Endothelial cell (in vitro differentiated cells): ENCODE data around the gene COL4A6. TPM values are rescaled to one million over a fixed set of nuclear protein-coding genes. Genes with fewer than 3 reads are reported as not detected.
A peak's percentile ranks its signal among the peaks of the same experiment; 100 is the strongest.

Source experiments
- DNase-seq: peaks from one replicate; pipeline ENCODE4 v3.0.0; 2021; ENCODE audit warnings: low spot score
- H3K27ac Mint-ChIP-seq: one replicate; pipeline ENCODE4 v1.8.0; 2021; ENCODE audit warnings: mixed read lengths, inconsistent platforms; ENCODE audit not compliant: unreplicated experiment
- H3K27me3 Mint-ChIP-seq: one replicate; pipeline ENCODE4 v1.8.0; 2021; ENCODE audit warnings: mild to moderate bottlenecking, moderate library complexity, mixed read lengths, inconsistent platforms; ENCODE audit not compliant: unreplicated experiment
- H3K36me3 Mint-ChIP-seq: one replicate; pipeline ENCODE4 v1.8.0; 2021; ENCODE audit warnings: mild to moderate bottlenecking, low read depth, mixed read lengths, inconsistent platforms; ENCODE audit not compliant: unreplicated experiment
- H3K4me1 Mint-ChIP-seq: one replicate; pipeline ENCODE4 v1.8.0; 2021; ENCODE audit warnings: mild to moderate bottlenecking, mixed read lengths, inconsistent platforms; ENCODE audit not compliant: unreplicated experiment
- H3K4me3 Mint-ChIP-seq: one replicate; pipeline ENCODE4 v1.8.0; 2021; ENCODE audit warnings: mild to moderate bottlenecking, mixed read lengths, inconsistent platforms; ENCODE audit not compliant: unreplicated experiment
- H3K9me3 Mint-ChIP-seq: one replicate; pipeline ENCODE4 v1.8.0; 2021; ENCODE audit warnings: mixed read lengths, inconsistent platforms; ENCODE audit not compliant: unreplicated experiment
- total RNA-seq: library from RNA; stranded (reverse); fragmentation: NEBNext Ultra II Directional; extraction: Animal tissue kit (Norgen Biotek cat#: 25700); gene quantifications from one replicate; pipeline ENCODE4 v1.2.1, GENCODE V29; 2021; ENCODE audit not compliant: unreplicated experiment
- TF ChIP-seq, protein P1 (sequence below): fragments of 200-600 bp; sonication (generic); IDR thresholded peaks from one replicate; pipeline ENCODE4 v1.5.0; 2021; ENCODE audit warnings: antibody characterized with exemption; ENCODE audit not compliant: unreplicated experiment

The COL4A6 gene
- total RNA-seq, 1 donor from 2014 or later, result 10.5 TPM

DNA sequence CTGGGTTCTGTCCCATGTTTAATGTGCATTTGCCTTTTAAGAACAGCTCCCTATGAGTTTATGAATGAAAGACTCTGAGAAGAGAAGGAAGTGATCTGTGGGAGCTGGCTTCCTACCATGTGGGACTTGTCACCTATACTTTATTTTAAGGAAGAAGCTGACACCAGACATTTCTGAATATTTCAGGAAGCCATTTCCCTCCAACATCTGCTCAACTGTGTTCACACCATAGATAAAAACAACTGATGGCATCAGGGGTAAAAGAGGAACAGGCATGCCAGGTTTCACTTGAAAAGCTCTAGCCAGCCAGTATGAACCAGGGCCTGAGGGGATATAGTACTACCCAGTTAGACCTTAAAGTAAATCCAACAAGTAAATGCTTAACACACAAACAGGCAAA is 116.0 kb downstream of the COL4A6 start:
- no peaks in the 10 kb centered on the region for H3K9me3 Mint-ChIP-seq
- TF ChIP-seq, protein P1, sequence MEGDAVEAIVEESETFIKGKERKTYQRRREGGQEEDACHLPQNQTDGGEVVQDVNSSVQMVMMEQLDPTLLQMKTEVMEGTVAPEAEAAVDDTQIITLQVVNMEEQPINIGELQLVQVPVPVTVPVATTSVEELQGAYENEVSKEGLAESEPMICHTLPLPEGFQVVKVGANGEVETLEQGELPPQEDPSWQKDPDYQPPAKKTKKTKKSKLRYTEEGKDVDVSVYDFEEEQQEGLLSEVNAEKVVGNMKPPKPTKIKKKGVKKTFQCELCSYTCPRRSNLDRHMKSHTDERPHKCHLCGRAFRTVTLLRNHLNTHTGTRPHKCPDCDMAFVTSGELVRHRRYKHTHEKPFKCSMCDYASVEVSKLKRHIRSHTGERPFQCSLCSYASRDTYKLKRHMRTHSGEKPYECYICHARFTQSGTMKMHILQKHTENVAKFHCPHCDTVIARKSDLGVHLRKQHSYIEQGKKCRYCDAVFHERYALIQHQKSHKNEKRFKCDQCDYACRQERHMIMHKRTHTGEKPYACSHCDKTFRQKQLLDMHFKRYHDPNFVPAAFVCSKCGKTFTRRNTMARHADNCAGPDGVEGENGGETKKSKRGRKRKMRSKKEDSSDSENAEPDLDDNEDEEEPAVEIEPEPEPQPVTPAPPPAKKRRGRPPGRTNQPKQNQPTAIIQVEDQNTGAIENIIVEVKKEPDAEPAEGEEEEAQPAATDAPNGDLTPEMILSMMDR, result no peak
- H3K27me3 Mint-ChIP-seq, result peaks cover 2% of the 10 kb centered on the region
- H3K4me3 Mint-ChIP-seq, result no peak overlapping the region
- H3K36me3 Mint-ChIP-seq, result no peaks in the 10 kb centered on the region
- H3K4me1 Mint-ChIP-seq, result peaks cover 3% of the 10 kb centered on the region
- DNase-seq, result no peak
- H3K27ac Mint-ChIP-seq, result no peak overlapping the region

DNA sequence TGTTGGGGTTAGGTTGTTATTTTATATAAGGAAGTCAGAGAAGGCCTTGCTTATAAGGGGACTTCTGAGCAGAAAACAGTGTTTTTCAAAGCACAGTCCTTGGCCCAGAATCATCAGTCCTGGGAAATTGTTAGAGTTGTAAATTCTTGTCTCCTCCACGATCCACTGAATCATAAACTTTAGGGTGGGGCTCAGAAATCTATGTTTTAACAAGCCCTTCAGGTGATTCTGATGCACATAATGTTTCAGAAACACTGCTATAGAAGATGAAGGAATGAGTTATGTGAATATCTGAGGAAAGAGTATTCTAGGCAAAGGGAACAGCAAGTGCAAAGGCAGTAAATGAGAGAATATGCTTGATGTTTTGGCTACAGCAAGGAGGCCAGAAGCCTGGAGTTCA is 121.8 kb downstream of the COL4A6 start:
- TF ChIP-seq, protein P1, result no peak
- Mint-ChIP-seq H3K36me3 (no peaks in the 10 kb centered on the region), H3K27me3 (peaks cover 2% of the 10 kb centered on the region), H3K4me3 (no peak overlapping the region), H3K4me1 (no peaks in the 10 kb centered on the region), H3K9me3 (no peaks in the 10 kb centered on the region), H3K27ac (no peak overlapping the region)
- no peak for DNase-seq

DNA sequence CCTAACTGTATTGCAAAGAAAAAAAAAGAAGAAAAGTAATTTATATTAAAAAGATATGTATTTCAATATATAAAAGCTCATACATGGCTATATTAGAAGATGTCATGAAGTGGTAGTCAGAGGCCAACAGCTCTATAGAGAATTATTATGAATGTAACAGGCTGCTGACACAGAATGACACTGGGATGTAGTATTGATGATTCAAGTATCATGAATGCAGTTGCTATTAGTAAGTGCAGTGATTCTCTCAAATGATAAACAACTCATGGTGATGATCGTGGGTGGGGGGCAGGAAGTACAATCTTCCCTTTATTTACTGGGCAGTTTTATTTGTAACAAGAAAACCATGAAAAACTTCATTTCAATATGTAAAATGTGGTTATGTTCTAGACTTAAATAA is 124.6 kb downstream of the COL4A6 start:
- H3K4me3 Mint-ChIP-seq, result no peak overlapping the region
- TF ChIP-seq, protein P1, result no peak
- H3K27ac Mint-ChIP-seq, result no peak overlapping the region
- H3K9me3 Mint-ChIP-seq, result no peaks in the 10 kb centered on the region
- H3K27me3 Mint-ChIP-seq, result no peaks in the 10 kb centered on the region
- no peaks in the 10 kb centered on the region for H3K36me3 Mint-ChIP-seq
- DNase-seq, result no peak
- no peaks in the 10 kb centered on the region for H3K4me1 Mint-ChIP-seq

DNA sequence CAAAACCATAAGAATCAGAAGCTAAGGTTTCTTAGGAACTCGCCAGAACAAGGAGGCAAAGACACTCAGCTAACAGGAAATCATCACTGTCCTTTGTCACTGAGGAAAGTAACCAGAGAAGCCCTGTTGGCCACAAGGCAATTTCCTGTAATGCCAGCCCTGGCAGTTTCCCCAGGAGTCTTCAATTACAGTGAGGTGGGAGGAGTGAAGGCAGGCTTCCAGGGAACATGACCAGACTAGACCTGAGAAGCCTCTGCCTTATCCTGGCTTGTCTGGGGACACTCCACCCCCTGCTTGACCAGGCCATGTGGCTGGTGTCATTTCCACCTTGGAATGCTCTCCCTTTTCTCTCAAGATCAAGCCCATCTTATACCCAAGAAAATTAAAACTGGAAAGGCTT is 125.3 kb downstream of the COL4A6 start:
- no peak for DNase-seq
- TF ChIP-seq, protein P1, result no peak
- Mint-ChIP-seq H3K9me3 (no peaks in the 10 kb centered on the region), H3K27ac (peak overlapping the region; percentile 53), H3K4me1 (no peaks in the 10 kb centered on the region), H3K27me3 (no peaks in the 10 kb centered on the region), H3K36me3 (no peaks in the 10 kb centered on the region), H3K4me3 (no peak overlapping the region)

DNA sequence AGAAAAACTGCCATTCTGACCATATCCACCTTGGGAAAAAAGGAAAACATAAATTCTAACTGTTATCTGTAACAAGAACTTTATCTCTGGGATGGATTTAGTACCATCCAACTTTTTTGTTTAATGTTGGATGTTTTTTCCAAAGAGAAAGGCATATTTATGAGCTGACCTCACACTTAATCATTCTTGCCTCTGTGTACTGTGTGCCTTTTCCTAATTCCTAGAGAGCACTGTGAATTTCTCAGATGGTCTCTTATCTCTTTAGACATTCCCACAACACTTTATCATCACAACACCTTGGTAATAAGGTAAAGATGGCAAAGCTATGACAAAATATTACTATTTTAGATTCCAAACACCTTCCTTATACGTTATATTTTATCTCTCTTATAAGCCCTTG is 126.2 kb downstream of the COL4A6 start:
- Mint-ChIP-seq H3K27ac (no peak overlapping the region), H3K27me3 (no peaks in the 10 kb centered on the region), H3K4me1 (no peaks in the 10 kb centered on the region), H3K4me3 (no peak overlapping the region), H3K36me3 (no peaks in the 10 kb centered on the region), H3K9me3 (no peaks in the 10 kb centered on the region)
- TF ChIP-seq, protein P1, result no peak
- DNase-seq, result no peak
